Loucy (cell line): ENCODE results near the gene AAK1.

Experiments
- EZH2phosphoT487 ChIP-seq: fragments of 200-600 bp; IDR thresholded peaks from 2 replicates; pipeline ENCODE4 v1.6.1; 2018; ENCODE audit warnings: antibody characterized with exemption, mild to moderate bottlenecking, moderate library complexity, borderline replicate concordance
- TF ChIP-seq, protein P1 (sequence below): fragments of 200-600 bp; sonication (generic); conservative IDR thresholded peaks from 2 replicates; pipeline ENCODE4 v1.5.1; 2014; ENCODE audit warnings: mild to moderate bottlenecking, antibody characterized with exemption, low read length

DNA sequence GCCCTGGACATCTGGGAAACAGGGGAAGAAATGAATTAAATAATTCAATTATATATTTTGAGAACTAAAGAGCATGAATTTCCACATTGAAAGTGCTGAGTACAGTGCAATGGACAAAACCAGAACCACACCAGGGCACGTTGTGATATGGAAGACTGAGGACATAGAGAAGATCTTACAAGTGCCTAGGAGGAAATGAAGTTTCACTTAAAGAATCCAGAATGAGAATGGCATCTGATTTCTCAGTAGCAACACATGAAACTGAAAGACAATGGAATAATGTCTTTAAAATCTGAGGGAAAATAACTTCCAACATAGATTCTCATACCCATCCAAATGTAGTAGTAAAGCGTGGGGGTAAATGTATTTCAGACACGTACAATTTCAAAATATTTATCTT lies 20.3 kb upstream of the AAK1 start:
- TF ChIP-seq, protein P1, sequence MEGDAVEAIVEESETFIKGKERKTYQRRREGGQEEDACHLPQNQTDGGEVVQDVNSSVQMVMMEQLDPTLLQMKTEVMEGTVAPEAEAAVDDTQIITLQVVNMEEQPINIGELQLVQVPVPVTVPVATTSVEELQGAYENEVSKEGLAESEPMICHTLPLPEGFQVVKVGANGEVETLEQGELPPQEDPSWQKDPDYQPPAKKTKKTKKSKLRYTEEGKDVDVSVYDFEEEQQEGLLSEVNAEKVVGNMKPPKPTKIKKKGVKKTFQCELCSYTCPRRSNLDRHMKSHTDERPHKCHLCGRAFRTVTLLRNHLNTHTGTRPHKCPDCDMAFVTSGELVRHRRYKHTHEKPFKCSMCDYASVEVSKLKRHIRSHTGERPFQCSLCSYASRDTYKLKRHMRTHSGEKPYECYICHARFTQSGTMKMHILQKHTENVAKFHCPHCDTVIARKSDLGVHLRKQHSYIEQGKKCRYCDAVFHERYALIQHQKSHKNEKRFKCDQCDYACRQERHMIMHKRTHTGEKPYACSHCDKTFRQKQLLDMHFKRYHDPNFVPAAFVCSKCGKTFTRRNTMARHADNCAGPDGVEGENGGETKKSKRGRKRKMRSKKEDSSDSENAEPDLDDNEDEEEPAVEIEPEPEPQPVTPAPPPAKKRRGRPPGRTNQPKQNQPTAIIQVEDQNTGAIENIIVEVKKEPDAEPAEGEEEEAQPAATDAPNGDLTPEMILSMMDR = no peak
- TF ChIP-seq EZH2phosphoT487 = no peak
